T-cell (primary cell): Measurements from ENCODE around the gene GLB1L3. TPM values are rescaled to one million over a fixed set of nuclear protein-coding genes. Genes with fewer than 3 reads are reported as not detected.

Experiments used
- ATAC-seq, 4 experiments: fragments of 200-7000 bp in 3 of 4; fragments of 150-1000 bp in 1 of 4; cut with Tn5 transposase; replicated peaks in 1 of 4; 1 replicate in 3 of 4; 2 replicates in 1 of 4; pipeline ENCODE4 v1.10.0; 2021; ENCODE audit warnings: moderate library complexity in 3 of 4, mild to moderate bottlenecking in 2 of 4, moderate number of reproducible peaks in 1 of 4
- CTCF ChIA-PET, 2 donors: fragments of 300-600 bp; sonication (Branson Sonifier 250); formaldehyde crosslinking; loops; one replicate each; lab custom pipeline; 2022; ENCODE audit warnings: antibody characterized with exemption in 2 of 2; lab: Charles Lee
- POLR2A ChIA-PET, 2 donors: fragments of 300-600 bp; sonication (Branson Sonifier 250); formaldehyde crosslinking; loops; one replicate each; lab custom pipeline; 2022; ENCODE audit warnings: antibody characterized with exemption in 2 of 2; lab: Charles Lee
- DNase-seq, 35 experiments: peaks; one replicate each; pipeline versions ENCODE4 v3.0.0 to v3.0.0-alpha.2; 2013 to 2023
- H3K27ac ChIP-seq: one replicate; pipeline ENCODE4 v1.5.1; 2013; ENCODE audit warnings: low read length
- H3K27me3 ChIP-seq, 2 experiments: replicated peaks in 1 of 2; 1 replicate in 1 of 2; 2 replicates in 1 of 2; pipeline versions ENCODE4 v1.6.1 to v1.7.0; 2013; ENCODE audit warnings: low read length in 1 of 2, mixed read lengths in 1 of 2; ENCODE audit not compliant: control insufficient read depth in 2 of 2, insufficient read depth in 2 of 2; ENCODE audit errors: extremely low read depth in 1 of 2
- H3K36me3 ChIP-seq, 2 donors: 1 replicate in 1 of 2; 2 replicates in 1 of 2; pipeline versions ENCODE4 v1.6.1 to v1.7.0; 2013; ENCODE audit warnings: low read length in 1 of 2; ENCODE audit not compliant: control insufficient read depth in 2 of 2, insufficient read depth in 1 of 2; ENCODE audit errors: extremely low read depth in 1 of 2
- H3K4me1 ChIP-seq, 2 experiments: 1 replicate in 1 of 2; 2 replicates in 1 of 2; pipeline versions ENCODE4 v1.6.1 to v1.7.0; 2013; ENCODE audit warnings: low read length in 2 of 2, mixed read lengths in 1 of 2; ENCODE audit not compliant: insufficient read depth in 2 of 2, control insufficient read depth in 1 of 2; ENCODE audit errors: extremely low read depth in 1 of 2
- H3K4me3 ChIP-seq, 2 donors: 1 replicate in 1 of 2; 2 replicates in 1 of 2; pipeline versions ENCODE4 v1.5.1 to v1.7.0; 2013; ENCODE audit warnings: mild to moderate bottlenecking in 2 of 2, low read length in 1 of 2, moderate library complexity in 1 of 2; ENCODE audit not compliant: control insufficient read depth in 1 of 2; ENCODE audit errors: extremely low read depth in 1 of 2
- H3K9me3 ChIP-seq: 2 replicates; pipeline ENCODE4 v1.7.0; 2013
- H3K27ac Mint-ChIP-seq, 2 donors: one replicate each; pipeline ENCODE4 v1.8.0; 2020 to 2021; ENCODE audit warnings: mild to moderate bottlenecking in 2 of 2, mixed read lengths in 2 of 2
- H3K27me3 Mint-ChIP-seq, 2 donors: one replicate each; pipeline ENCODE4 v1.8.0; 2021 to 2022; ENCODE audit warnings: mixed read lengths in 2 of 2
- H3K36me3 Mint-ChIP-seq: one replicate; pipeline ENCODE4 v1.8.0; 2021; ENCODE audit warnings: mixed read lengths
- H3K4me1 Mint-ChIP-seq, 3 donors: one replicate each; pipeline ENCODE4 v1.8.0; 2020 to 2022; ENCODE audit warnings: mixed read lengths in 3 of 3, mild to moderate bottlenecking in 1 of 3
- H3K4me3 Mint-ChIP-seq, 3 donors: one replicate each; pipeline ENCODE4 v1.8.0; 2020 to 2022; ENCODE audit warnings: mild to moderate bottlenecking in 3 of 3, mixed read lengths in 3 of 3, moderate library complexity in 3 of 3
- H3K9me3 Mint-ChIP-seq, 3 donors: one replicate each; pipeline ENCODE4 v1.8.0; 2020 to 2022; ENCODE audit warnings: mixed read lengths in 3 of 3
- WGBS: methylation state at CpG from one replicate; pipeline ENCODE4 v1.1.5; 2013; ENCODE audit warnings: missing lambda C conversion rate; ENCODE audit not compliant: insufficient coverage; 5-methylcytosine and 5-hydroxymethylcytosine counted together
- total RNA-seq, 35 experiments: library from RNA in 6 of 35; stranded (reverse) in 6 of 35; fragments of 120-200 nt in 1 of 35; gene quantifications; one replicate each; pipeline versions ENCODE4 v1.2.1 to v1.2.4 and lab custom pipeline; 2013 to 2026

GLB1L3 gene
- total RNA-seq: 1 to 10 TPM; 1.3 to 2.8 (median 1.9) TPM
- total RNA-seq (2013): 0.79 TPM
- total RNA-seq (lab: John Stamatoyannopoulos, UW): 0.44 to 5.1 (median 2.3) reads per million in 29 experiments

GRCh38 chr11:134275534-134276395 lies at the start of gene GLB1L3:
TSS of gene GLB1L3 (plus strand) at chr11:134276379. CDS start at chr11:134276741, 362 bp downstream.
- H3K9me3 ChIP-seq: no peaks in the 10 kb centered on the region
- peaks cover 0 to 4% (median 0%) of the 10 kb centered on the region in 3 donors for H3K9me3 Mint-ChIP-seq
- H3K27me3 ChIP-seq: peaks cover 5 to 17% of the 10 kb centered on the region in 2 experiments
- peak within 1 kb of the TSS; percentile 57 for H3K27ac ChIP-seq
- under 1% methylated on average over 67 of the region's 68 CpGs for WGBS
- H3K36me3 ChIP-seq: no peaks in the 10 kb centered on the region
- peaks cover 17 to 24% of the 10 kb centered on the region in 2 experiments for H3K4me1 ChIP-seq
- H3K4me1 Mint-ChIP-seq: peaks cover 48 to 50% (median 50%) of the 10 kb centered on the region in 3 donors
- DNase-seq (peak; percentile 56 to 86 (median 75)), ATAC-seq (peak; percentile 91 to 94 (median 92))
- H3K4me3 ChIP-seq: peak within 1 kb of the TSS; percentile 86 to 98
- peak within 1 kb of the TSS; percentile 83 to 84 for H3K27ac Mint-ChIP-seq
- peaks cover 2% of the 10 kb centered on the region for H3K36me3 Mint-ChIP-seq
- ChIA-PET CTCF (interaction anchor here (0.6 to 1.4 kb wide), 8 partner anchors 9 to 52 kb away, joined by 3 to 10 read pairs (median 5); partner anchors contain the start of genes ACAD8 (in 1 of the 2), NCAPD3 (in 1 of the 2) and THYN1 (in 1 of the 2)), POLR2A (interaction anchor here in 1 of 2 donors (0.8 kb wide), 1 partner anchor 52 kb away, joined by 6 read pairs; the partner anchor contains the start of gene NCAPD3)
- peak within 1 kb of the TSS; percentile 93 to 95 (median 94) for H3K4me3 Mint-ChIP-seq
- peaks cover 3 to 10% of the 10 kb centered on the region in 2 donors for H3K27me3 Mint-ChIP-seq

- Mint-ChIP-seq H3K36me3 (peaks cover 17% of the 10 kb centered on the region), H3K4me3 (peak overlapping the region; percentile 92 to 97 (median 96)), H3K9me3 (no peaks in the 10 kb centered on the region), H3K4me1 (peaks cover 79 to 86% (median 83%) of the 10 kb centered on the region in 3 donors), H3K27ac (peak overlapping the region in 1 of 2 donors; percentile 27), H3K27me3 (peaks cover 0 to 1% of the 10 kb centered on the region in 2 donors)
- no peaks in the 10 kb centered on the region for H3K9me3 ChIP-seq
- H3K27me3 ChIP-seq: no peaks in the 10 kb centered on the region
- H3K27ac ChIP-seq: no peak overlapping the region
- peaks cover 58 to 69% of the 10 kb centered on the region in 2 experiments for H3K4me1 ChIP-seq
- H3K4me3 ChIP-seq: peak overlapping the region in 1 of 2 donors; percentile 25
- WGBS: 40% methylated on average over 1 of the region's 5 CpGs
- POLR2A ChIA-PET: no interaction called here
- peaks cover 0 to 7% of the 10 kb centered on the region in 2 donors for H3K36me3 ChIP-seq
- CTCF ChIA-PET: interaction anchor here in 1 of 2 donors (1.1 kb wide), 1 partner anchor 20 kb away, joined by 3 read pairs; no protein-coding TSS in a partner anchor
- ATAC-seq: no peak
- DNase-seq: no peak
These were observed 49.3 kb upstream of the GLB1L3 start for GRCh38 chr11:134226806-134227325.

GRCh38 chr11:134228625-134229024 lies 47.6 kb upstream of the GLB1L3 start:
- POLR2A ChIA-PET: interaction anchor here (0.5 to 1.0 kb wide), 3 partner anchors 20 to 50 kb away, joined by 3 to 4 read pairs (median 4); partner anchors contain the start of genes ACAD8 (in 1 of the 2) and THYN1 (in 1 of the 2)
- CTCF ChIA-PET: interaction anchor here (1.1 to 1.7 kb wide), 2 partner anchors 16 kb away, joined by 4 to 5 read pairs; no protein-coding TSS in a partner anchor
- DNase-seq (peak in 28 of 35 experiments; percentile 7 to 68 (median 22)), ATAC-seq (no peak)
- Mint-ChIP-seq H3K4me3 (peak overlapping the region in 2 of 3 donors; percentile 28 to 44), H3K4me1 (peaks cover 74 to 84% (median 77%) of the 10 kb centered on the region in 3 donors), H3K27ac (peak overlapping the region in 1 of 2 donors; percentile 8), H3K36me3 (peaks cover 17% of the 10 kb centered on the region), H3K9me3 (no peaks in the 10 kb centered on the region), H3K27me3 (peaks cover 0 to 1% of the 10 kb centered on the region in 2 donors)
- H3K4me1 ChIP-seq: peaks cover 45 to 74% of the 10 kb centered on the region in 2 experiments
- WGBS: 34% methylated on average over 4 of the region's 6 CpGs
- H3K9me3 ChIP-seq: no peaks in the 10 kb centered on the region
- H3K4me3 ChIP-seq: peak overlapping the region in 1 of 2 donors; percentile 25
- no peaks in the 10 kb centered on the region for H3K27me3 ChIP-seq
- H3K27ac ChIP-seq: no peak overlapping the region
- peaks cover 4 to 13% of the 10 kb centered on the region in 2 donors for H3K36me3 ChIP-seq

GRCh38 chr11:134229126-134229790 lies 46.9 kb upstream of the GLB1L3 start:
- ATAC-seq: no peak
- Histone ChIP-seq H3K9me3 (no peaks in the 10 kb centered on the region), H3K4me1 (peaks cover 45 to 74% of the 10 kb centered on the region in 2 experiments), H3K4me3 (no peak overlapping the region), H3K27ac (no peak overlapping the region), H3K27me3 (no peaks in the 10 kb centered on the region), H3K36me3 (peaks cover 4 to 13% of the 10 kb centered on the region in 2 donors)
- H3K4me1 Mint-ChIP-seq: peaks cover 68 to 80% (median 74%) of the 10 kb centered on the region in 3 donors
- no peak for DNase-seq
- POLR2A ChIA-PET: interaction anchor here (0.5 to 1.0 kb wide), 4 partner anchors 20 to 50 kb away, joined by 3 to 4 read pairs (median 4); partner anchors contain the start of genes ACAD8 (in 1 of the 2) and THYN1 (in 1 of the 2)
- 81% methylated on average over 5 of the region's 6 CpGs for WGBS
- H3K27ac Mint-ChIP-seq: peak overlapping the region; percentile 47 to 58
- CTCF ChIA-PET: interaction anchor here (1.1 to 1.7 kb wide), 2 partner anchors 15 kb away, joined by 4 to 5 read pairs; no protein-coding TSS in a partner anchor
- no peaks in the 10 kb centered on the region for H3K27me3 Mint-ChIP-seq
- peaks cover 17% of the 10 kb centered on the region for H3K36me3 Mint-ChIP-seq
- H3K9me3 Mint-ChIP-seq: no peaks in the 10 kb centered on the region
- H3K4me3 Mint-ChIP-seq: peak overlapping the region in 2 of 3 donors; percentile 29 to 49

- Mint-ChIP-seq H3K36me3 (peaks cover 24% of the 10 kb centered on the region), H3K4me3 (peak overlapping the region in 1 of 3 donors; percentile 49), H3K9me3 (no peaks in the 10 kb centered on the region), H3K27me3 (no peaks in the 10 kb centered on the region), H3K4me1 (peaks cover 63 to 77% (median 74%) of the 10 kb centered on the region in 3 donors), H3K27ac (peak overlapping the region; percentile 47 to 58)
- H3K4me1 ChIP-seq: peaks cover 45 to 71% of the 10 kb centered on the region in 2 experiments
- WGBS: no CpG with 5 or more reads among the region's 4 CpGs
- no peak overlapping the region for H3K27ac ChIP-seq
- DNase-seq (no peak), ATAC-seq (no peak)
- no peaks in the 10 kb centered on the region for H3K9me3 ChIP-seq
- CTCF ChIA-PET: interaction anchor here in 1 of 2 donors (0.5 kb wide), 1 partner anchor 37 kb away, joined by 3 read pairs; no protein-coding TSS in a partner anchor
- H3K36me3 ChIP-seq: peaks cover 4 to 20% of the 10 kb centered on the region in 2 donors
- POLR2A ChIA-PET: no interaction called here
- no peak overlapping the region for H3K4me3 ChIP-seq
- H3K27me3 ChIP-seq: no peaks in the 10 kb centered on the region
These were observed 45.8 kb upstream of the GLB1L3 start for GRCh38 chr11:134230339-134230738.
